ENCODE measurements around the gene MGAT4C.

- TF ChIP-seq TAF1 (IDR thresholded peaks at IDR 0.05; ENCODE audit: low read depth, low read length) (no peak), POLR2A (IDR thresholded peaks at IDR 0.05; ENCODE audit: low read depth, low read length) (no peak), POLR2AphosphoS5 (IDR thresholded peaks at IDR 0.05; ENCODE audit: low read depth, low read length) (no peak), SPI1 (IDR thresholded peaks at IDR 0.05; ENCODE audit: low read depth, low read length) (no peak), PAX5 (IDR thresholded peaks at IDR 0.05; ENCODE audit: insufficient read depth, low read length, severe bottlenecking) (no peak), POU2F2 (IDR thresholded peaks at IDR 0.05; ENCODE audit: low read depth, low read length) (no peak)
Measured at GRCh38 chr12:86247871-86248270, 8.3 kb downstream of the MGAT4C start.
